Activated effector memory CD4-positive, alpha-beta T cell treated with Interleukin-2 at 50 U/mL for 16 hours (primary cell): Measurements from ENCODE around the gene KRABD2.
"Not testable (repeated sequence)": the region's sequence is repeated elsewhere in the genome, so short reads cannot be mapped to it uniquely, and the experiment has no call there.

Source experiments
- DNase-seq: peaks from one replicate; pipeline ENCODE4 v3.0.0-alpha.2; 2020

KRABD2 gene

DNA sequence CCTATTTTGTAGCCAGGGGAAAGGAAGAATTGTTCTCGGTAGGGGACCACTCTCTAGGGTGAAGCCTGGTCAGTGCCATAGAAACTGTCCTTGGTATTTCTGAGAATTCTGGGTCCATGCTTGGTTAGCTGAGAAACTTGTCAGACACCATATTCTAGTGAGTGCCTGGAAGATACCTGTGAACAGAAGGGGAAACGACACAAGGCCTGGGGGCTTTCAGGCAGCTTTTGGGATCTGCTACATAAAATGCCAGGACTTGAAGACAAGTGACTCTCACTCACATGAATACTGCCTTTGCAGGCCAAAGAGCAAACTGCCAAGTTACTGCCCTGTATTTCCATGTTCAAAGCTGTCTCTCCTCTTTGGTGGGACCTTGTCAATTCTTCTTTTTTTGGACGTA lies 18.6 kb downstream of the KRABD2 start:
- no peak for DNase-seq

DNA sequence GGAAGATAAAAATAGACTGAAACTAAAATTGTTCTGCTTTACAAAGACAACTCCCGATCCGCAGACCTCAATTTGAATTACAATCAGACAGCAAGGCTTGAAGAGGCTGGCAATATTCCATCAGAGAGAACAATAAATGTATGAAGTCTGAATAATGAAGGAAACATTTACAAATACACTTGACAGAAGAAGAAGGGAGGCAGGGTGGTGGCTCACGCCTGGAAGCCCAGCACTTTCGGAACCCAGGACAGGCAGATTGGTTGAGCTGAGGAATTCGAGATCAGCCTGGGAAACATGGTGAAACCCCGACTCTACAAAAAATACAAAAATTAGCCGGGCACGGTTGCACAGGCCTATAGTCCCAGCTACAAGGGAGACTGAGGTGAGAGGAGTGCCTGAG lies 22.3 kb downstream of the KRABD2 start:
- DNase-seq = no peak

DNA sequence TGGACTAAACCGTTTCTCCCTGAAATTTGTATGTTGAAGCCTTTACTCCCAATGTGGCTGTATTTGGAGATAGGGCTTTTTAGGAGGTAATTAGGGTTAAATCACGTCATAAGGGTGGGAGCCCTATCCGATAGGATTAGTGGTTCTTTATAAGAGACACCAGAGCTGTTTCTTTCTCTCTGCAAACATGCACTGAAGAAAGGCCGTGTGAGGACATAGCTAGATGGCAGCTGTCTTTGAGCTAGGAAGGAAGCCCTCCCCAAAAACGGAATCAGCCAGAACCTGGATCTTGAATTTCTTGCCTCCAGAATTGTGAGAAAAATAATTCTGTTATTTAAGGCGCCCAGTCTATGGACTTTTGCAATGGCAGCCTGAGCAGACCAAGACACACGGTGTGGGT lies 22.8 kb downstream of the KRABD2 start:
- DNase-seq = no peak

GRCh38 chr17:8350339-8350738 lies 26.2 kb downstream of the KRABD2 start:
- DNase-seq = no peak

DNA sequence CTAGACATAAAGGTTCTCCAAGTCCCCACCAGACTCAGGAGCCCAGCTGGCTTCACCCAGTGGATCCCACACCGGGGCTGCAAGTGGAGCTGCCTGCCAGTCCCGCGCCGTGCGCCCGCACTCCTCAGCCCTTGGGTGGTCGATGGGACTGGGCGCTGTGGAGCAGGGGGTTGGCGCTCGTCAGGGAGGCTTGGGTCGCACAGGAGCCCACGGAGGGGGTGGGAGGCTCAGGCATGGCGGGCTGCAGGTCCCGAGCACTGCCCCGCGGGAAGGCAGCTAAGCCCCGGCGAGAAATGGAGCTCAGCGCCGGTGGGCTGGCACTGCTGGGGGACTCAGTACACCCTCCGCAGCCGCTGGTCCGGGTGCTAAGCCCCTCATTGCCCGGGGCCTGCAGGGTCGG lies 29.5 kb downstream of the KRABD2 start:
- not testable (repeated sequence) for DNase-seq

DNA sequence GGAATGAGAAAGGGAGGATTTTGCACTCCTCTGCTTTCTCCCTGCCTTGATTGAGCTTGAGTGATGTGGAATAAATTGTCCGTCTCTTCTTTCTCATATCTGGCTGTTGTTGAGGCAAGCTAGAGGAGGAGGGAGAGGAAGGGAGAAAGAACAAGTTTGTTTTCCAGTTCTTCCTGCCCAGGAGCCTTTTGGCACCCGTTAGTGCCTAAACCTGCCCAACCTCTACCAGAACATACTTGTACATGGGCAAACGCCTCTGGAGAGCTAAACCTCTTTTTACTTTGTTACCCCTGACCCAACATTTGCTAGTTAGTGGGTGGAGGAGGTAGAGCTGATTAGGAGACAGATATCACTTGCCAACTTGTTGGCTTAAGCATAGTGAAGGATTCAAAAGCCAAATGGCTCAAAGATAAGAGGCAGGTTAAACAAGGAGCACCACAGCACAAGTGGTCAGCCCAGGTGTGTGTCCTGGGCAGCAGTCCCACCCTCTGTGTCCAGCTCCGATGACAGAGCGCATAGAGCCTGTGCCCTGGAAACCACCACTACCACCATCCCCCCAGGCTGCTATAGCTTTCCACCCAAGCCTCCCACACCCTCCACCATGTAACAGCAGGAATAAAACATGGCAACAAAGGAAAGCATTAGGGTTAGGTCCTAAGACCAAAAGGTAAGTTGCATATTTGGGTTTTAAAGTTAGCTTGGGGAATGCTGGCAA lies 30.4 kb downstream of the KRABD2 start:
- no peak for DNase-seq

- DNase-seq = no peak
These were observed 31.3 kb downstream of the KRABD2 start for GRCh38 chr17:8345052-8345690.

DNA sequence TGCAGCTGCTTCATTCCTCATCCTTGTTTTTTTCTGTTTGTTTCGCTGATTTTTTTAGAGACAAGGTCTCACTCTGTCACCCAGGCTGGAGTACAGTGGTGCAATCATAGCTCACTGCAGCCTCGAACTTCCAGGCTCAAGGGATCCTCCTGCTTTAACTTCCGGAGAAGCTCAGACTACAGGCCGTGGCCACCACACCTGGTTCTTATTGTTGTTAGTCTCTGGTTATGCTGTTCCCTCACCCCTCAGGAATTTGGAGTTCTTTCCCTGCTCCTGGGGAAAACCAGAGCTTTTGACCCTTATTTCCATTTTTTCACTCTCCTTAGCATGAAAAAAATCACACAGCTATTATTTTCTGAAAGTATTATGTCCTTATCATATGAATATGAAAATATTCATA lies 35.0 kb downstream of the KRABD2 start:
- DNase-seq = no peak

DNA sequence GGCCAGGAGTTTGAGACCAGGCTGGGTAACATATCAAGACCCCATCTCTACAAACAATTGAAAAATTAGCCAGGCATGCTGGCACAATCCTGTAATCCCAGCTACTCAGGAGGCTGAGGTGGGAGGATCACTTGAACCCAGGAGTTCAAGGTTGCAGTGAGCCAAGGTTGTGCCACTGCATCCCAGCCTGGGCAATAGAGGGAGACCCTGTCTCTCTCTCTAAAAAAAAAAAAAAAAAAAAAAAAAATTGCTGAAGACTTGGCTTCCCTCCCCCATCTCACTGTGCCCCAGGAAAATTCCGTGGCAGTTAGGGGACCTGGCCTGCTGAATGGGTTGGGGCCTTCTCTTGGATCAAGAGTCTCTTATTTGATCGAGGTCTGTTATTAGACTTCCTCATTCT lies 37.0 kb downstream of the KRABD2 start, which contains the start of gene ODF4:
Gene ODF4, plus strand, starts transcription at position 301 of the 400 bp plus-strand sequence. CDS start 212 bp downstream, outside the sequence.
- DNase-seq = no peak

DNA sequence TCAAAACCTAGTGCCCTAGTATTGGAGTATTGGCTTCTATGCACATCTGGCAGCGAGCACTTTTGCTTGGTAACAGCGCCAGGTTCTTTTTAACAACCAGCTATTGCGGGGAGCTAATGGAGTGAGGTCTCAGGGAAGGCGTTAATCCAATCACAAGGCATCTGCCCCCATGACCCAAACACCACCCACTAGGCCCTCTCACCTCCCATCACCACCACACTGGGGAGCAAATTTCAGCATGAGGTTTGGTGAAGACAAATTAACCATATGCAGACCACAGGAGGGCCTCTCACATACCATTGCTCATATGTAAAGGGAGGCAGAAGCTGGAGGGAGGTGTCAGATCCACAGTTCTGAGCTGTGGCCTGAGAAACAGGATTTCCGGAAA lies 37.8 kb downstream of the KRABD2 start:
- DNase-seq = no peak

GRCh38 chr17:8337802-8338752 lies 38.4 kb downstream of the KRABD2 start:
- DNase-seq = no peak

GRCh38 chr17:8333281-8333680 lies 43.2 kb downstream of the KRABD2 start:
- no peak for DNase-seq

GRCh38 chr17:8332688-8333087 lies 43.8 kb downstream of the KRABD2 start:
- no peak for DNase-seq

DNA sequence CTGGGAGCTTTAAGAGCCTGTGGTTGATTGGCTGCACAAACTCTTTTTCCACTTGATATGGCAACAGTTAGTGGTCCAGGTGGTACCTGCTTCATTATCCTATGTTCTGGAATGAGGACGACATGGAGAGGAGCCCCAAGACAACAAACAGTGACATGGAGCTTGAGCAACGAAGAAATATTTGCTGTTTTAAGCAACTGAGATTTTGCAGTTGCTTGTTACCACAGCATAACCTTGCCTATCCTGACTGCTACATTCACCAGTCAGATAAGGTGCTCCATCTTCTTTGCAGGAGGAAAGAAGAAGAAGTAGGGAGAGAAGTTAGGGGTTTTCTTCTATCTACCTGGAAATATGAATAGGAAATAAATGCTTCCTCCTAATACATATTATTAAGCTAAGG lies 44.4 kb downstream of the KRABD2 start:
- DNase-seq = no peak

- DNase-seq = no peak
These were observed 49.2 kb downstream of the KRABD2 start for GRCh38 chr17:8327303-8327649.
